T-helper 2 cell treated with Interferon-gamma antibody and Interleukin-4, amounts not matched to agents 100 ng/mL and 5 ng/mL, for 36 hours (primary cell): ENCODE results near the gene TAS1R2. TPM values are rescaled to one million over a fixed set of nuclear protein-coding genes. Genes with fewer than 3 reads are reported as not detected.

Experiments used
- intact Hi-C: fragments of 100-400 bp; cut with micrococcal nuclease; formaldehyde crosslinking; loops from one replicate; pipeline ENCODE4 v1.15.1; 2023
- total RNA-seq: library from RNA; stranded (reverse); gene quantifications from 2 replicates; pipeline ENCODE4 v1.2.3, GENCODE V29; 2022

Gene TAS1R2
- total RNA-seq, 1 donor from 2014 or later, result not detected

DNA sequence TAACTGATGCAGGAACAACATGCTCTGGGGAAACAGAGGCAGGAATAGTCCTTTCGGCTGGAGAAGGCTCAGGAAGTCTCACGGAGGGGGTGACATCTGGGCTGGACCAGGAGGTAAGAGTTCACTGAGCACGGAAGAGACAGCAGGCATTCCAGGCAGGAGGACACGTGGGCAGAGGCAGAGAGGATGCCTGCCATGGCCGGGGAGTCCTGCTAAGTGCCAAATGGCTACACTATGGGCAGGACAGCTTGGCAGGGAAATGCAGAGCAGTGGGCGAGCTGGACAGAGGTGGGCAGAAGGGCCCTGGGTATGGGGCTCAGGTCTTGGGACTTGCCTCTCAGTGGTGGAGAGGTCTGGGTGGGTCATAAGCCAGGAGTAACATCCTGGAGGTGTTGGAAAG, 25.3 kb upstream of the TAS1R2 start:
- intact Hi-C loops, result loop anchor here (1.0 kb wide), 1 partner anchor 357 kb away; no protein-coding TSS in a partner anchor

DNA sequence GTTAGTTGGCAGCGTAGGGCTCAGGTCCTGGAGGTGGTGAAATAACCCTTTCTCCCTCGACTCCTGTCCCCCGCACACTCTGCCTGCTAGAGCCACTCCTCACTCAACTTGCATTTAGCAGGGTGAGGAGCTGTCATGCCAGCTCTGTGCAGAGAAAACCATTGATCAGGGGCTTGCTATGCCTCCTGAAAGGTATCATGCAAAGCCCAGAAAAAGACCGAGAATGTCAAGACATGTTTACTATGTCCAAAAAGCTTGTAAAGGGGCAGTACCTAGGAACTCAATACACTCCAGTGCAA, 24.9 kb upstream of the TAS1R2 start:
- intact Hi-C loops, result loop anchor here (1.0 kb wide), 1 partner anchor 357 kb away; no protein-coding TSS in a partner anchor

- intact Hi-C loops, result loop anchor here (1.0 kb wide), 1 partner anchor 357 kb away; no protein-coding TSS in a partner anchor
Observed at GRCh38 chr1:18883636-18884418, 24.4 kb upstream of the TAS1R2 start.

DNA sequence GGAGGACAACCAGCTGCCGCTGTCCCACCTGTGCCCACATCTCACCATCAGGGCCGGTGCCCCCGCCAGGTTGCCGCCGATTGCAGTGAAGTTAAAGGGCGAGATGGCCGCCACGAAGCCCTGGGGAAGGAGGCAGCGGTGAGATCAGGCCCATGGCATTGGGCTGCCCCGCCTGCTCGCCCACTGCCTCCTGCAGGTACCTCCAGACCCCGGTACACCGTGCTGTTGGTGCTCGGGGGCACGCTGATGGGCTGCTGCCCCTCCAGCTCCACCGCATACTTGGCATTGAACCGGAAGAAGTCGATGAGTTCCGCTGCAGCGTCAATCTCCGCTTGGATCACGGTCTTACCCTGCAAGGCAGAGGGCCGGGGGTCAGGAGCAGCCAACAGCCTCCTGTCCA, 23.6 kb upstream of the TAS1R2 start:
- intact Hi-C loops, result no loop called here

- intact Hi-C loops, result no loop called here
Observed at GRCh38 chr1:18882486-18882885, 23.0 kb upstream of the TAS1R2 start.

DNA sequence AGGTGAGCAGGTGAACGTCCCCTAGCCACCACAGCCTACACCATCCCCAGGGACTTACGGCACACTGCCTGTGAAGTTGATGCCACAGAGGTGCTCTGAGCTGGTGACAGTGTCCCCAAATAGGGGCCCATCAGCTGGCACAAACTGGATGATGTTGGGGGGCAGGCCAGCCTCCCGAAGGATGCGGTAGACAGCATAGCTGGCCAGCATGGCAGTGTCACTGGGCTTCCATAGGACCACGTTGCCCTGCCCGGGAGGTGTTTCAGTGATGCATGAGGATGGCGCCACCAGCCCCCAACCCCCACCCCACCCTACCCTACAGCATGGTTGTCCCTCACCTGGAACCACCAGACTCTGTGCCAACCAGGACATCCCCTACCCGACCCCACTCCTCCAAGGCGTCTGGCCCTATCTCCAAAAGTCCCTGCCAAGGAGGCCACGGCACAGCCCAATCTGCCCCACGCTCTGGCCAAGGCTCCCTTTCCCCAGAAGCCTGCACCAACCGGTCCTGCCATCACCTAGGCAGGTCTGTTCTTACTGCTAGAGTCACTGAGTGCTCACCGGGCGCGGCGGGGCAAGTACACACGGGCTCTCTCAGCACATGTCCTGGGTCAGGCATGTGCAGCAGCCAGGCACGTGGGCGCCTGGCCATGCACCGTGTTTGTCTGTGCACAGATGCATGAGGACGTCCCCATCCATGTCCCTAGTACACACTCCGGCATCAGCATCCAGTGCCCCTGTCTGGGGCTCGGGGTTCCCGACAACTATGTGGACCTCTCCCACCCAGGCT, 22.4 kb upstream of the TAS1R2 start:
- intact Hi-C loops, result no loop called here

- intact Hi-C loops, result no loop called here
Observed at GRCh38 chr1:18881164-18881563, 21.7 kb upstream of the TAS1R2 start.

DNA sequence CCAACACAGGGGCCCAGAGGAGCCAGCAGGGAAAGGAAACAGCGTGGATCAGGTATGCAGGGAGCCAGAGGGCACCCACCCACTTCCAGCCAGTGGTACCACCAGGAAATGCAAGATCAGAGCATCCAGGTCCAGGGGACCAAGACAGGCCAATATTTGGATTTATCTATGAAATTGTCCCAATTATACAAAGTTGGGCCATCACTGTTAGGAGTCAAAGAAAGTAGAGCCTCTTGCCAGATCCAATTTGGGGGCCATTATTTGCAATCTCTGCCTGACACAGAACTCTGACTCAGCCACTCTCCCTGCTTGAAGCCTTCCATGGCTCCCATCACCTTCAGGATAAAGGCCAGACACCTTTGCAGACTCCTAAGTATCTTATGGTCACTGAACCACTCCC, 21.1 kb upstream of the TAS1R2 start:
- intact Hi-C loops, result no loop called here

GRCh38 chr1:18879791-18880309, 20.4 kb upstream of the TAS1R2 start:
- intact Hi-C loops, result no loop called here

GRCh38 chr1:18879215-18879790, 19.8 kb upstream of the TAS1R2 start:
- intact Hi-C loops, result no loop called here

DNA sequence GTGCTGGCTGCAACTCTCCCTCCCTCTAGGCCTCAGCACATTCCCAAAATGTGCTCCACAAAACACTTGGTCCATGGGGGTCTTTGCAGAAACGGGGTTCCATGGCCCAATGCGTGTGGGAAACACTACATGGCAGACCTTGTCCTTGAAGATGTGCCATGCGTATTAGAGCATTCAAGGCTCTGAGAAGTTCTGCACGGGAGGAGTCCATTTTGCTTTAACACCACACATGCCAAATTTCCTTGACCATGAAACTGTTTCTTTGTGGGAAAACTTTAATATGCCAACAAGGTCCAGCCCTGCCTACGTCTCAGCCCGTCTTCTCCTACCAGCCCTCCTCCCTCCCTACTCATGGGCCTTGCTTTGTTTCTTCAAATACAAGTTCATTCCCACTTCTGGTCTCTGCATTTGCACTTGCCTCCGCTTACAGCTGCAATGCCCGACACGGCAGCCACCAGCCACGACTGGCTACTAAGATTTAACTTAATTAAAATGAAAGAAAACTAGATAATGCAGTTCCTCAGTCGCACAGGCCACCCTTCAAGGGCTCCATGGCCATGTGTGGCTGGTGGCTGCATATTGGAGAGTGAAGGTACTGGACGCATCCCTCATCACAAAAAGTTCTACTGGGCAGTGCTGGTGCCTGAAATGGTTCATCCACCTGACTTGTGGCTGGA, 19.2 kb upstream of the TAS1R2 start:
- intact Hi-C loops, result no loop called here

- intact Hi-C loops, result no loop called here
Observed at GRCh38 chr1:18877282-18877681, 17.8 kb upstream of the TAS1R2 start.

DNA sequence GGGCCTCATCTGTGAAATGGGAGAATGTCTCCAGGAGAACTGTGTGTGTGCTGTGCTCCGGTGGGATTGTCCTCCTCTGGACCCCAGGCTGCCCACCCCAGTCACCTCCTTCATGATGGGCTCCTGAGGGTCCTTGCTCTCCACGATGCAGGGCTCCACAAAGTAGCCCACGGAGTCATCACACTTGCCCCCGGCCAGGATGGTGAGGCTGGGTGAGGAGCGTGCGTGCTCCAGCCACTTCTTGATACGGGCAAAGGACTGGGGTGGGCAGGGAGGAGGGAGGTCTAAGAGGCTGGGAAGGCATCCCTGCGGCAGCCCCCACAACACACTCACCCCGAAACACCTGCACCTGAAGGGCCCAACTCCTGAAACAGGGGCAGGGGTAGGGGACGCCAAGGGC, 16.8 kb upstream of the TAS1R2 start:
- intact Hi-C loops, result no loop called here

DNA sequence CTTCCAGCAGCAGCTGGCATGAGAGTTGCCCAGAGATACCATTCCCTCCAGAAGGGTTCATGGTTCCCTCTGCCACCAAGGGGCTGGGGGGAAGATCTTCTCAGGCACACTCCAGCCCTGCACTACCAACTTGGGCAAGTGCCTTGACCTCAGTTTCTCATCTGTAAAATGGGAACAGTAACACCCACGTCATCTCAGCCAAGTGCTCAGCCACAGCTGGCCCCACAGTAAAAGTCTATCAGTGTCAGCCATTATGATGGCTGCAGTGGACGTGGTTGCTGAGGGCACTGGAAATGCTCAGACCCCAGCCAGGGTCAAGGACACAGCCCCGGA, 16.3 kb upstream of the TAS1R2 start:
- intact Hi-C loops, result loop anchor here (2.0 kb wide), 1 partner anchor 279 kb away; no protein-coding TSS in a partner anchor

DNA sequence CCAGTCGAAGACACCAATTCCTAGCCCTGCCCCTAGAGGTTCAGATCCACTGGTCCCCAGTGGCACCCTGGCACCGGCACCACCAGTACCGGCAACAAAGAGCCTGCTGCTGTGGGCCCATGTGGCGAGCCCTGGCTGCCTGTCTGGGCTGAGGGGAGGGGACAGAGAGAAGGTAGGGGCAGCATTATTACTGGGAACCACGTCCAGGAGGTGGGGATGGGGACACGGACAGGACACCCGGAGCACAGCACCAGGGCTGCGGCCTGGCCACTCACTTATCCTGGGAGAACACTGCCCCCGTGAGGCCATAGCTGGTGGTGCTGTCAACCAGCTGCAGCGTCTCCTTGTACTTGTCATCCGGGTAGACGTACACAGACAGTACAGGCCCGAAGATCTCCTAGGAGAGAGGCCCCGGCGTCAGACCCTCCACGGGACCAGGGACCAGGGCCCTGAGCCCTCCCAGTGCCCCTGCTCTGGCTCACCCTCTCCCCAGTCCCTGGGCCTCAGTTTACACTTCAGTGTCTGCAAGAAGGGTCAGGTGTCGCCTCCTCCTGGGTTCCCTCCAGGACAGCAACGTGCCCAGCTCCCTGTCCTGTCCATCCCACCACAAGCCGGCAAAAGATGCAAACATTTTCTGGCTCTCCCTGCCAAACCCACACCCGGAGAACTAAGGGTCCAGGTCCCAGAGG, 15.8 kb upstream of the TAS1R2 start:
- intact Hi-C loops, result loop anchor here (2.0 kb wide), 1 partner anchor 278 kb away; no protein-coding TSS in a partner anchor

DNA sequence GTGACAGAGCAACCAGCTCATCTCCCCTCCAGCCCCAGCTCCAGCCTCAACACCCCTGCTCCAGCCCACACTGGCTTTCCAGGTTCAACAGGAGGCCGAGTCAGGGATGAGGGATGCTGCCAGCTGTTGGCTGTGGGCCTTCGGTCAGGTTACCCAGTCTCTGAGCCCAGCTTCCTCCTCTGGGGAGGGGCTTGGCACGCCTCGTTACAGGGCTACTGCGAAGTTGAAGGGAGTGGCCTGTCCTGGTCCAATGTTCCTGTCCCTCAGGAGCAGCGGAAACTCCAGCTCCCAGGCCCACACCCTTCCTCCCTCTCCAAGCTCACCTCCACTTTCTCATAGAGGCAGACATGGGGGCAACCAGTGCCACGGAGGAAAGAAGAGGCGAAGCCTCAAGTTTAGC, 15.1 kb upstream of the TAS1R2 start:
- intact Hi-C loops, result loop anchor here (2.0 kb wide), 1 partner anchor 278 kb away; no protein-coding TSS in a partner anchor

- intact Hi-C loops, result loop anchor here (2.0 kb wide), 1 partner anchor 277 kb away; no protein-coding TSS in a partner anchor
Observed at GRCh38 chr1:18874036-18874435, 14.6 kb upstream of the TAS1R2 start.

GRCh38 chr1:18872071-18872611, 12.7 kb upstream of the TAS1R2 start:
- intact Hi-C loops, result no loop called here

GRCh38 chr1:18871401-18872070, 12.1 kb upstream of the TAS1R2 start:
- intact Hi-C loops, result no loop called here

DNA sequence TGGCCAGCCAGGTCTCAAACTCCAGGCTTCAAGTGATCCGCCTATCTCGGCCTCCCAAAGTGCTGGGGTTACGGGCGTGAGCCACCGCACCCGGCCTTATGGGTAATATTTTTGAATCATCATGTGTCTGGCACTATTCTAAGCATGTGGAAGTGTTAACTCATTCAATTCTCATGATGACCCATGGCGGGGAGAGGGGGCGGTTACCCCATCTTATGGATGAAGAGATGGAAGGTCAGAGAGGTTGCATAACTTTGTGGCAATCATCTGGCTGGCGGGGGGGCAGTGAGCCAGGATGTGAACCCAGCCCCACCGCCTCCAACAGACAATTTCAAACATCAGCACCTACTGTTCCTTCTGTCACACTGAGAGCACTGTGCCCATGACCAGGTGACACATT, 11.5 kb upstream of the TAS1R2 start:
- intact Hi-C loops, result no loop called here
